CD4-positive, alpha-beta T cell treated with Interleukin-6 for 4 hours (primary cell): Measurements from ENCODE around the gene LSM2.
"Not testable (repeated sequence)": the region's sequence is repeated elsewhere in the genome, so short reads cannot be mapped to it uniquely, and the experiment has no call there.

Experiments used
- DNase-seq: peaks from one replicate; pipeline ENCODE4 v3.0.0-alpha.2; 2020; ENCODE audit warnings: mixed read lengths

Gene LSM2

DNA sequence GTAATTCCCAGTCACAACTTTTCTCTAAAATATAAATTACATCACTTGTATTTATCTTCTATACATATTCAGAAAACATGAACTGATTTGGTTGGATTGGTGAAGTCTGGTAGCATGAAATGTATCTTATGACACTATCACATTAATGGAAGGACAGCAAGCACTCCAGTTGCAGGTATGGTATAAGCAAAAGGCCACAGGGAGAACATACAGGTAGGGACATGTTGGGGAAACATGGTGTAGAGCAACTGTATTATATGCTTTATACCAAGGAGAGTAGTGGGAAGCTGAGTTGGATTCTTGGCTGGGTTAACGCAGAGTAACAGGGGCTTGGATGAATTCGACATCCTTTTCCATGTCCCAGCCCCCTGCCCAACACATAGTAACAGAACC, 9.8 kb downstream of the LSM2 start:
- no peak for DNase-seq

DNA sequence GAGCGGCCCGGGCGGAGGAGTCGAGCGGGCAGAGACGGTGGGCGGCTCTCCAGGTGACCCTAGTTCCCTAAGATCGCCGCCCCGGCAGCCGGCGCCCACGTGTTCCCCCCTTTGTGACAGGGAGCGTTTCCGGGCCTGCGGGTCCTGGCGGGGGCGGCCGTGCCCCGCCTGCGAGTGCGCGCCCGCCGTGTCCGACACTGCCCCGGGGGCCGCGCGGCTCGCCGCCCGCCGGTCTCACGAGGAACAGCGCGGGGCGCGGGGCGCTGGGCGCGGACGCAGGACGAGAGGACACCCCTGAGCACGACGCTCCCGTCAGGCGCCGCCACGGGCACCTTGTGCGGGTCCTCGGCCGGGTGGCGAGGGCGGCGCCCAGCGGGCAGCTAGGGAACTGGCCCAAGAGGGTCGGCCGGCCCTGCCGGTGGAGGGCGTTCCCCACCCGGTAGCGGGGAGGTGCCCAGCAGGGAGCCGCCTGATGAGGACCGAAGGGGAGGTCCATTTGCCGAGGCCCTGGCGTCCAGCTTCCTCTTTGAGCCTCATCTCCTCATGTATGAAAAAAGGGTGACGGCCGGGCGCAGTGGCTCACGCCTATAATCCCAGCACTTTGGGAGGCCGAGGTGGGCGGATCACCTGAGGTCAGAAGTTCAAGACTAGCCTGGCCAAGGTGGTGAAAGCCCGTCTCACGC, 11.0 kb downstream of the LSM2 start, which contains the start of gene VARS1:
Gene VARS1, minus strand, starts transcription at position 137 of the 683 bp plus-strand sequence. CDS start 535 bp downstream, outside the sequence.
- peak; percentile 87 for DNase-seq

DNA sequence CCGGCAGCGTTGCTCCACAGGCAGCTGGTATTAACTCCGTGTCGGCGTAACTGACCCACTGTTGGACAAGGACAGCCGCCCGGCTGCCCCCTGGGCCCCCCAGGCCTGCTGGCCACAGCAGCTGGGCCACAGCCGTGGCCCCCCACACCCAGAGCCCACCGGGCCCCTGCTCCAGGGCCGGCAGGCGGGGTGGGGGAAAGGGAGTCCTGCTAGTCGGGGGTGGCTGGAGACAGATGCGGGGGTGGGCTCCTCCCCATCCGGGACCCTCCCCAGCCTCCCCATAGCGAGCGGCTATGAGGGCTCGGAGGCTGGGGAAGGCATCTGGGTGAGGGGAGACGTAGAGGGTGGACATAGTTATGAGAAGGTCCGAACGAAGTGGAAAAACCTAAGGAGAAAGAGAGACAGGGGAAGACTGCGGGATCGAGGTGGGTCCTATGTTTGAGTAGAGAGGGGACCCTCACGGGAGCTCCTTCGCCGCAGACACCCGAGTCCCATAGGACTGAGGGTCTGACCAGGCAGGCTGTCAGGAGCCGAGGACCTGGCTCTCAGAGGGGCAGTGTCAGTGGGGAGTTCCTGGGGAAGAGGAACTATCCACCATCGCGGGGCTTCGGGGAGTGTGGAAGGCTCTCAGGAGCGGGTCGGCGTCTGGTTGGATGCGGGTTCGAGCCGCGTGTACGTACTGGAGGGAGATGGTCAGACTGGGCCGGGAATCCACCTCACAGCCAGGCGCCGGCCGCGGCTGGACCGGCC, 11.7 kb downstream of the LSM2 start:
- no peak for DNase-seq

DNA sequence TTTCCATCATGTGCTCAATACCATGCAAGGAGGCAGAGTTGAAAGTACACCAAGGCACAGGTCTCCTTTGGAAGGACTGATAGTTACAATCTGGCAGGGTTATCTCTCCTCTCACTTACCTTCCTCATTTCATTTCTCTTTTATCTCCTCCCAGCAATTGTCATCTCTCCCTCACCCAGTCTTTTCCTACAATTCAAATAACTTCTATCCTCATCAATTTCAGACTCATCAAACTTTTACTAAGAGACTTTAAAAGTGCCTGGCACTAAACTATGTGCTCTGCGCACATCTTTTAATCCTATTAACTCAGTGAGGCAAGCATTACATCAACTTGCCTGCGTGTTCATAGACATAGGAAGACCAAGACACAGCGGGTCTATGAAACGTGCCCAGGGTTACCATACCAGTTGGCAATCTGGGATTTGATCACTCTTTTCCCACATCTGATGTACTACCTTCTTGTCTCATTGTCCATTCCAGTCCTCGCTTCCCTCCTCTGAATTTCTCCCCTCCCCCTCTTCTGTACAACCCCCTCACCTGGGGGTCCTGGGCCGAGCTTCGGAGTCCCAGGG, 12.4 kb downstream of the LSM2 start:
- peak; percentile 23 for DNase-seq

DNA sequence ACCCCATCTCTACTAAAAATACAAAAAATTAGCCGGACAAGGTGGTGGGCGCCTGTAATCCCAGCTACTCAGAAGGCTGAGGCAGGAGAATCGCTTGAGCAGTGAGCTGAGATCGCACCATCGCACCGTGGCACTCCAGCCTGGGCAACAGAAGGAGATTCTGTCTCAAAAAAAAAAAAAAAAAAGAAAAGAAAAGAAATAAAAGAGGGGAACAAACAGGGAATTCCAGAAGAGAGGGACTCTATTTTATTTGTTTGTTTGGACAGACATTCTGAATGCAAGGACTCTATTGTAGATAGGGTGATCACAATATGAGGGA, 12.9 kb downstream of the LSM2 start:
- DNase-seq: not testable (repeated sequence)

DNA sequence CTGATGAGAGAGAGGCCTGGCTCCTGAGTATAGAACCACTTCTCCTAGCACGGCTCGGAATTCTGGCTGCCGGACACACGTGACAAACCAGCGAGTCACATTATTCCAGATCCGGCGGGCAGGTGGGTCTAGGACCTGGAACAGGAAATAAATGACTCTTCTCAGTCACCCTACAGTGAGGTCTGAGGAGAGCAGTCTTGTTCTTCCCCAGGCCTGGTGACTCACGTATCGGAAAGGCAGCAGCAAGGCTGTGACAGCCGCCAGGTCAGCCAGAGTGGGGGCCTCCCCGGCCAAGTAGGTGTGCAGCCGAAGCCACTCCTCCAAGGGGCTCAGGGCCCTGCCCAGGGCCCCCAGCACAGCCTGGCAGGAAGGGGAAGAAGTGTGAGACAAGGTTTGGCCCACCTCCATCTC, 14.0 kb downstream of the LSM2 start:
- DNase-seq: no peak

DNA sequence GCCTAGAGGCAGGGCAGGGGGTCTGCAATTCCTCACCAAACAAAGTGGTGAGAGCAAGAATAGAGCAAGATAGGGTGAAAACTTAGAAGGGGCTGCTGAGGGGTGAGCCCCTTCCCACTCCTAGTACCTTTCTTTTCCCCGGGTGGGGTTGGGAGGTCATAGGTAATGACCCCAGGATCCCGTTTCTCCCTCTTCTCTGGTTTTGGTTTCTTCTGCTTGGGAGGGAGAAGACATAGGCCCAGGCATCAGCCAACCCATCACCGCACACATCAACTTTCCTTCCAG, 14.7 kb downstream of the LSM2 start:
- no peak for DNase-seq

DNA sequence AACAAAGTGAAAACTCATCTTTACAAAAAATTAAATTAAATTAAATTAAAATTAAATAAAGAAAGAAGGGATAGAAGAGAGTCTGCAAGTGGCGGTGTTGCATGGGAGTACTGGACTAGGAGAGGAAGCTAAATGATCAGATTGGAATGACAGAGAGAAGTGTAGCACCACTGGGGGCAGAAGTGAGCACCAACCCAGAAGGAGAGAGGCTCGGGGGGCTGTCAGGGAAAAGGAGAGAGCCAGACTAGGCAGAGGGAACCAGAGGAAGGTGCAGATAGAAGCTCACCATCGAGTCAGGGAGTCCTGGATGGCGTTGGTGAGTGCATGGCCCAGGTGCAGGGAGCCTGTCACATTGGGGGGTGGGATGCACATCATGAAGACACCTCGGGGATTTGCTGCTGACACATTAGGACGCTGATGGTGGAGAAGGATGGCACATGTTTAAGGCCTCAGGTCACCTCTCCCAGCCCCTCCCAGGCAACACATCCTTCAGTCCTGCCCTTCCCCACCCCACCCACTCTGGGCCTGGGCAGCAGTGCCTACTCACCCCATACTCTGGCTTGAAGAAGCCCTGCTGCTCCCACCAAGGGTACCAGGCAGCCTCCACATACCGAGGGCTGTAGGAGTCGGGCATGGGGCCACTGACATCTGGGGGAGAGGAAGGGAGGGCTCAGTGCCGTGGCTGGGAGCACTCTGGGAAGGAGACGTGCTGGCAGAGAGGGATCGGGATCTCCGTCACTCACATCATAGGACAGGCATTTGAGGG, 15.3 kb downstream of the LSM2 start:
- peak; percentile 39 for DNase-seq

DNA sequence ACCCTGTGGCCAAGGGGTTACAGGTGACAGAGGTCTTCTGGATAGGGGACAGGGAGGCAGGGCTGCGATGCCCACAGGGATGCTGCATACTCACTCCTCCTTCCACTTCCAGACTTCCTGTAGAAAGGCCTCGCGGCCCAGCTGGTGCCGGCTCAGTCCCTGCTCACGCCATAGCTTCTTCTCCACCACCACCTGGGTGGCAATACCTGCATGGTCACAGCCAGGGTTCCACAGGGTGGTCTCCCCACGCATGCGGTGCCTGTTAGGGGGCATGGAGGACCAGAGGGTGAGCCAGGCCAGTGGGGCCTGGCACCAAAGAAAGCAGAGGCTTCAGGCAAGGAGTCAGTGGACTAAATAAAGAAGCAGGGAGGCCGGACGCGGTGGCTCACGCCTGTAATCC, 21.3 kb downstream of the LSM2 start:
- DNase-seq: no peak

DNA sequence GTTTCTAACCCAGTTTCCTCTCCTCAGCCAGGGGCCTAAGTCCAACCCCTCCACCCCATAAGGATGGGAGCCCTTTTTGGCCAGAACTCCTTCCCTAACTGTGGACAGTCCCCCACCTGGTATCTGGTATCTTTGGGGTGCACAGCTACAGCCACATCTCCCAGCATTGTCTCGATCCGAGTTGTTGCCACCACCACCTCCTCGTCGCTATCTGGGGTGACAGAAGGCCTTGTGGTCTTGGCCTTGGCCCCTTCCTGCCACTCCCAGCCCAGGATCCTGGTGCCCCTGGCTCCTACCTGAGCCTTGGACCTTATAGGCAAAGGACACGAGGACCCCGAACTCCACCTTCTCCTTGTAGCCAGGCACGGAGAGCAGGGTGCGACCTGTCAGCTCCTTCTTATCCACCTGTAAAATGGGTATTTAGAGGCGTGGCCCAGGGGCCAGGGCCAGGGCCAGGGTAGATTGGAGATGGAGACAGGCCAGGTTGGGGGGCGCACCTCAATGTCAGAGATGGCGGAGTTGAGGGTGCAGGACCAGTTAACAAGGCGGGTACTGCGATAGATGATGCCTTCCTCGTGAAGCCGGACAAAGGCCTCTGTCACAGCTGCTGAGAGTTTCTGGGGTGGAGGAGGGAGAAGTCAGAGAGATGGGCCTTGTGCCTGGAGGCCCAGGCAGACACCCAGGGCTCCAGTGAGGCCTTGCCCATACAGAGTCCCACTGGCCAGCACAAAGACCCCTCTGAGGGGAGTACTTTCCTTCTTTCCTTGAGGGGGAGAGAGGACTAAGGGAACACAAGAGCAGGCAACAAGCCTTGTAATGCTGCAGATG, 22.5 kb downstream of the LSM2 start:
- no peak for DNase-seq

DNA sequence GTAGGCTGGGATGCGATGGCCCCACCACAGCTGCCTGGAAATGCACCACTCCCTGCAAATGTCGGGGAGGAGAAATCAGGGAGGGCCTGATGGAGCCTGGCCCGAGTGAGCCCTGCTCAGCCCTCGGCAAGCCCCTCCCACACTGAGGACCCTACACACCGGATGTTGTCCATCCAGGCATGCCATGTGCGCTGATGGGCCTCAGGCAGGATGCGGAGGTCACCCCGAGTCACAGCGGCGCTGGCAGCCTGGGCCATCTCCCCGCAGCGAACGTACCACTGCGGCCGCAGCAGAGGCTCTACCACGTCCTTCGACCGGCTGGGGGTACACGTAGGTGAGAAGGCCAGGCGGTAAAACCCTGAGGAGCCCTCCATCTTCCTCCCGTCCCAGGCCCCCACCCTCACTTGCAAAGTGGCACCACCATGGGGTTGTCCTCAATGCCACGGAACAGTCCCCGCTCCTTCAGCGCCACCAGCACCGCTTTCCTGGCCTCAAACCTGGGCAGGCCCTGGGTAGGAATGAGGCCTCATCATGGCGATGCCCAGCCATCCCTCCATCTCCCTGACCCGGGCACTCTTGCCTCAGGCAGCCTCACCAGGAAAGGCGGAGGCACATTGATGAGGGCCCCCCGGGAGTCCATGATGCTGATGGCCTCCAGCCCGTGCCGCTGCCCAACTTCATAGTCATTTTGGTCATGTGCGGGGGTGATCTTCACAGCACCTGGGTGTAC, 24.5 kb downstream of the LSM2 start:
- DNase-seq: no peak

DNA sequence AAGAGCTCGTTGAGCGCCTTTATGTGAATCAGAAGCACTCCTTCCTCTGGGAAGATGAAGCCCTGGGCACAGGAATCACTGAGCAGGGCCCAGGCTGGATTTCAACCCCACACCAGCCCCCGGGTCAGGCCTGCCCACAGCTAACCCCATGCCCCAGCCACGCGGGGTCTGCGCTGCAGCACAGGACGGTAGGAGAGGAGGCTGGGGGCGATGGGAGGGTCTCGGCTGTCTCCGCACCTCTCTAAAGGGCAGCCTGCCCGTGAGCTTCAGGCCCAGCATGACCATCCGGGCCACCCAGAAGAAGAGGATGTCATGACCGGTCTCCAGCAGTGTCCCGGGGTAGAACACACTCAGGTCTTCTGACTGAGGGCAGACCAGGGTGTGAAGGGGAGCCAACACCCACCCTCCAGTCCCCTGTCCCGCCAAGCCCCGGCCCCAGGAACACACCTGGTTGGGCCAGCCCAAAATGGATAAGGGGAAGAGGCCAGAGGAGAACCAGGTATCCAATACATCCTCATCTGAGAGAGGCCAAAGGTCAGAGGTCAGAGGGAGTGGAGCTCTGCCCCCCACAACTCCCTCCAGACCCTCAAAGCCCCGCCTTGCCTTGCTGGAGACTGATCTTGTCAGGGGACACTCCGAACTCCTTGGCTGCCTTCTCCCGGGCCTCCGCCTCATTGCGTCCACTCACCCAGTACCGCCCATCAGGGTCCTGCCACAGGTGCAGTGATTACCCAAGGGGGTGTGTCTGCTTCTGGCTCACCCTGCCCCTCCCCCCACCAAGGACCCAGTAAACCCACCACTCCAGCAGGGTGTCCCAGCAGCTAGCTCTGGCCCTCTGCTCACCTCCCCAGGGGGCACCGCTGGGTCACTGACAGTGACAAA, 25.3 kb downstream of the LSM2 start:
- no peak for DNase-seq

DNA sequence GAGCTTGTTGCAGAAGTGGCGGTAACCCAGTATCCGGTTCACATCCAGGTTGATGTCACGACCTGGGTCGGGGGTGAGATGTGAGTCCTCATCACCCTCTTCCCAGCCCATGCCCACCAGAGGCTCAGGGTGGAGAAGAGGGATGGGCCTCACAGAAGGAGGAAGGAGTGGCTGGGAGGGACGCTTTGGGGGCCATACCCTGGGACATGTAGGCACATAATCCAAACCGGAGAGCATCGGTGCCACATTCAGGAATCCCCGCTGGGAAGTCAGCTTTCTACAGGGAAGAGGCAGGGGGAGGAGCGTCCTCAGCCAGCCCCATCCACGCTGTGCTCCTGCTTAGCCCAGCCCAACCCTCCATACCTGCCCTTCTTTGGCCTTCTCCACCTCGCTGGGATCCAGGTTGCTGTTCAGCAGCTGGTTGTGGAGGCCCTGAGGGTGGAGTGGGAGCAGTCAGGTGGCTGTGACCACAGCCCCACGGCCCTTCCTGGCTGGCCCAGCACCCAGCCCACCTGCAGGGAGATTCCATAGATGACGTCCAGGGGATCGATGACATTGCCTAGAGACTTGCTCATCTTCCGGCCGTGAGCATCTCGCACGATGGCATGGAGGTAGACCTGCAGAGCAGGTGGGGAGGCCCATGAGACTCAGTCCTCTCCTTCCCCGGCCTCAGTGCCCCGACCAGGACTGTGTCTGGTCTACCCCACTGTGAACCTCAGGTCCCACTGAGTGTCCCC, 26.1 kb downstream of the LSM2 start:
- DNase-seq: no peak

DNA sequence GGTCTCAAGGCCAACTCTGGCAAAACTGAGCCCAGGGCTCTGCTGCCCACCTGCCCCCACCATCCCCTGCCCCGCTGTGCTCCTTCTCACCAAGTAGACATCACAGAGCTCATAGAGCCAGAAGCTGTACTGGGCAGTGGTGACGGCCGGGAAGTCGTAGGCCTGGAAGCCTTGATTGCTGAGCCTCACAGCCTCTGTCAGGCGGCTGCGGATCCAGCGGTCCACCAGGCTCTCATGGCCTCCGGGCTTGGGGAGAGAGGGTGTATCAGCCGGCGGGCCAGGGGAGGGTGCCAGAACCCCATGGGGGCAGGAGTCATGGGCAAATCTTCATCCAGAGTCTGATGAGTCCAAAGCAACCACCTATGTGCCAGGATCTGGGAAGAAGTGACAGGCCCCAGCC, 26.9 kb downstream of the LSM2 start:
- no peak for DNase-seq

DNA sequence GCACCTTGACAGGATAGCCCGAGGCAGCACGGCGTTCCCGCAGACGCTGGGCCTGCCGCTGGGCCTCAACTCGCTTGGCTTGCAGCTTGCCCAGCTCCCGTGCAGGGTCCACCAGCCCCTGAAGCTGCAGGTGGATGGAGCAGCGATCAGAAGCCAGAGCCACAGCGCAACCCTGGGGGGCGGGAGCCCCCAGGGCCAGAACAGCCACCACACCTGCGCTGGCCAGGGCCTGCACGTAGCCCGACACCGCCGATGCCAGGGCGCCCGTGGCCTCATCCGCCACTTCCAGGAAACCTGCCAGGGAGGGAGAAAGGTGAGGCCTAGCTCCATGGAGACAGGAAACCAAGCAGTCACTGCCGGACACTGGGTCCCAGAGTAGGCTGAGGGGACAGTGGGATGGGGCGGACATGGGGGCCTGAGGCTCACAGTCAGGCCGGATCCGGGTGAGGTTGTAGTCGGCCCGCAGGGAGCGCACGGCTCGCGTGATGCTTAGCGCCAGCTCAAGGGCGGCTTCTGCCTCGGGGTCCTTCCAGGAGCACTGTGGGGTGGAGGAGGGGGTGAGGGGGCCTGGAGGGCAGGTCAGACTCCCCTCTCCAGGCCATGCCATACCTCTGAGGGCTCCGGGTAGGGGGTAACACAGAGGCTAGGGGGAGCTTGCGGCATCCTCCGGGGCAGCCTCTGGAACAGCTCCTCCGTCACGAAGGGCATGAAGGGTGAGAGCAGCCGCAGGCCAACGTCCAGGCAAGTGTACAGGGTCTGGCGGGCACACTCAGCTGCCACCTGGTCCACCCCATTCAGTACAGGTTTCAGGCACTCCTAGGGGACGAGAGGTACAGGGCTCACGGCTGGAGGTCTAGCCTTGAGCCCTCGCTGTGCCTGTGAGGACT, 27.5 kb downstream of the LSM2 start:
- no peak for DNase-seq

DNA sequence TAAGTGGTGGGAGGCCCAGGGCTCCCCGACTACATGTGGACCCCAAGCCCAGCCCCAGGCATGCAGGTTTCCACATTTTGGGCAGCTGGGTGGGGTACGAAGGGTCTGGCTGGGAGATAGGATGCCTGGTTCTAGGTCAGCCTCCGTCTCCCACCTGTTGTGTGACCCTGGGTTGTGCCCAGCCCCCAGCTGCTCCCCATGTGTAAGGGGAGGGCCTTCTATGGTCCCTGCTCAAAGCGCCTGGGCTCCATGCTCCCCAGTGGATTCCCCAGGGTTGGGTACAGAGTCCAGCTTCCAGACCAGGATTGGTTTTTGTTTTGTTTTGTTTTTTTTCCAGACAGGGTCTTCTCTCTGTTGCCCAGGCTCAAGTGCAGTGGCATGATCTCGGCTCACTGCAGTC, 28.6 kb downstream of the LSM2 start:
- no peak for DNase-seq

DNA sequence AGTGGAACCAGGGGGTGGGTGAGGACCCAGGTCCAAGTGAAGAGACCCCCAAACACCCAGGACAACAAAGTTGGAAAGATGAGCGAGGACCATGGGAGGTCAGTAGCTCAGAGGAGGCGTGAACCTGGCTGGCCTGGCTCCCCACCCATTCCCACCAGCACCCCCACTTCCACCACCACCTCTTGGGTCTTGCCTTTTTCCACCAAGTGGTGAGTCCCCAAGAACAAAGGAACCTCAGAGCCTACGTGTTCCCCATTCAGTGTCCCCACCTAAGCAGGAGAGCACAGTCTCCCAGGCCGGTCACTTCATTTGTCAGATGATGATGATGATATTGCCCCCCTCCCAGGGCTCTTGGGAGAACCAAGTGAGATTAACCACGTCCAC, 29.1 kb downstream of the LSM2 start:
- DNase-seq: no peak

DNA sequence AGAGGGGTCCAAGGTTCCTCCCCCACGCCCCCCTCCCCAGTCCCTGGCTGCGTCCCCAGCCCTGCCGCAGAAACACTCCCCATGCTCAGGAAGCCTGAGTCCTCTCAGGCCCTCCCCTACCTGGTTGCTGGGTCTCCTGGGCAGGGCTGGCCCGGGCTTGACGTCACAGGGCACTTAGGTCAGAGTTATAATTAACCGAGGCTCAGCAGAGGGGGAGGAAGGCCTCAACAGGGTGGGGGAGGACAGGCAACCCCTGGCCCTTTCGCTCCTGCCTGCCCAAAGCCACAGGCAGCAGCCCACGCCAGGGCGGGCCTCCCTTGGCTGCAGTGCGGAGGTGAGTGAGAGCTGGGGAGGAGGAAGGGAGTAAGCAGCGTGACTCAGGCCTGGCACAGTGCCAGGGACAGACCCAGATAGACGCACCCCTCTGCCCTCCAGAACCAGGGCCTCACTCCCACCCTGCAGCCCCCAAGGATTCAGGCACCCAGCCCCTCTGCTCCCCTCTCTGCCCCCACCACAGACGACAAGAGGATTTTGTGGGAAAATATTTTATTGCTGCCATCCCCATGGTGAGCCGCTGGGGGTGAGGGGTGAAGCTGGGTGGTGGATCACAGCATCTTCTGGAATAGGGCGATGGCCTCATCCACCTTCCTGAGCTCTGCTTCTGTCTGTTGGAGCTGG, 29.6 kb downstream of the LSM2 start, which contains the start of gene VWA7:
Gene VWA7, minus strand, starts transcription at position 340 of the 678 bp plus-strand sequence. CDS start 549 bp downstream, outside the sequence.
- DNase-seq: peak; percentile 76
